ENCODE measurements around the gene PLCB3.

The PLCB3 gene

GRCh38 chr11:64291752-64292459 is 40.6 kb downstream of the PLCB3 start:
- DNase-seq (ENCODE audit: low read depth): no peak
- H3K4me3 ChIP-seq (ENCODE audit: control insufficient read depth, low read depth, low read length): no peak overlapping the region
- no peak for TF ChIP-seq CTCF (IDR thresholded peaks at IDR 0.05; ENCODE audit: control insufficient read depth, insufficient read depth, low read depth, low read length, missing control alignments)

GRCh38 chr11:64292460-64293254 is 41.3 kb downstream of the PLCB3 start:
- TF ChIP-seq CTCF (IDR thresholded peaks at IDR 0.05; ENCODE audit: control insufficient read depth, insufficient read depth, low read depth, low read length, missing control alignments): no peak
- no peak for DNase-seq (ENCODE audit: low read depth)
- H3K4me3 ChIP-seq (ENCODE audit: control insufficient read depth, low read depth, low read length): no peak overlapping the region

GRCh38 chr11:64294774-64295173 is 43.4 kb downstream of the PLCB3 start:
- TF ChIP-seq CTCF (IDR thresholded peaks at IDR 0.05; ENCODE audit: control insufficient read depth, insufficient read depth, low read depth, low read length, missing control alignments): no peak
- DNase-seq (ENCODE audit: low read depth): no peak

GRCh38 chr11:64295760-64296159 is 44.4 kb downstream of the PLCB3 start:
- no peak overlapping the region for H3K4me3 ChIP-seq (ENCODE audit: control insufficient read depth, low read depth, low read length)
- no peak for TF ChIP-seq CTCF (IDR thresholded peaks at IDR 0.05; ENCODE audit: control insufficient read depth, insufficient read depth, low read depth, low read length, missing control alignments)
- DNase-seq (ENCODE audit: low read depth): no peak

More at GRCh38 chr11:64294774-64295173, 43.4 kb downstream of the PLCB3 start:
- H3K4me3 ChIP-seq (ENCODE audit: control insufficient read depth, low read depth, low read length): no peak overlapping the region

- TF ChIP-seq CTCF (IDR thresholded peaks at IDR 0.05; ENCODE audit: control insufficient read depth, insufficient read depth, low read depth, low read length, missing control alignments): no peak
- H3K4me3 ChIP-seq (ENCODE audit: control insufficient read depth, low read depth, low read length): no peak overlapping the region
- no peak for DNase-seq (ENCODE audit: low read depth)
Measured at GRCh38 chr11:64296236-64296635, 44.9 kb downstream of the PLCB3 start.

- H3K4me3 ChIP-seq (ENCODE audit: control insufficient read depth, low read depth, low read length): no peak overlapping the region
Measured at GRCh38 chr11:64296830-64297698, 45.7 kb downstream of the PLCB3 start.

More at GRCh38 chr11:64296830-64297698, 45.7 kb downstream of the PLCB3 start:
- no peak for DNase-seq (ENCODE audit: low read depth)
- no peak for TF ChIP-seq CTCF (IDR thresholded peaks at IDR 0.05; ENCODE audit: control insufficient read depth, insufficient read depth, low read depth, low read length, missing control alignments)
